ENCODE data around the gene BASP1.
A peak's percentile ranks its signal among the peaks of the same experiment; 100 is the strongest.

The BASP1 gene

GRCh38 chr5:17232405-17232804 lies 15.0 kb downstream of the BASP1 start:
- ChIA-PET CTCF (interaction anchor here (0.6 to 1.6 kb wide), 5 partner anchors 9 to 1083 kb away, joined by 3 to 4 read pairs (median 3); no protein-coding TSS in a partner anchor), POLR2A (interaction anchor here (1.6 kb wide), 1 partner anchor 207 kb away, joined by 4 read pairs; no protein-coding TSS in a partner anchor)
- Histone ChIP-seq H3K27ac (ENCODE audit: extremely low read depth, low read depth, low read length) (no peak overlapping the region), H3K4me3 (ENCODE audit: low read depth, low read length) (no peak overlapping the region), H3K4me1 (ENCODE audit: control insufficient read depth, insufficient read depth, low read length) (peaks cover 21% of the 10 kb centered on the region), H3K36me3 (ENCODE audit: control insufficient read depth in 2 of 2, insufficient read depth in 1 of 2, low read length in 2 of 2) (peaks cover 16 to 30% of the 10 kb centered on the region in 2 experiments), H3K9me3 (ENCODE audit: control insufficient read depth, insufficient read depth, low read depth, low read length) (no peaks in the 10 kb centered on the region; the same call in 1 of the 2 replicates)
- TF ChIP-seq ZNF830 (tag by site-specific recombination; IDR thresholded peaks at IDR 0.05; ENCODE audit: low read depth), result no peak
- TF ChIP-seq ZNF510 (tag by site-specific recombination; IDR thresholded peaks at IDR 0.05; ENCODE audit: insufficient replicate concordance), result no peak
- TF ChIP-seq ZNF214 (tag by site-specific recombination; IDR thresholded peaks at IDR 0.05; ENCODE audit: borderline replicate concordance), result no peak
- TF ChIP-seq SCRT2 (tag by site-specific recombination; IDR thresholded peaks at IDR 0.05), result no peak
- TF ChIP-seq ELK4 (IDR thresholded peaks at IDR 0.05; ENCODE audit: borderline replicate concordance, low read depth, low read length), result no peak
- TF ChIP-seq ZBTB8A (tag by site-specific recombination; IDR thresholded peaks at IDR 0.05), result no peak

- ChIA-PET POLR2A (interaction anchor here (1.6 kb wide), 1 partner anchor 206 kb away, joined by 4 read pairs; no protein-coding TSS in a partner anchor), CTCF (no interaction called here)
- no peak overlapping the region for H3K27ac ChIP-seq (ENCODE audit: extremely low read depth, low read depth, low read length)
- H3K36me3 ChIP-seq (ENCODE audit: control insufficient read depth in 2 of 2, insufficient read depth in 1 of 2, low read length in 2 of 2), result peaks cover 16 to 35% of the 10 kb centered on the region in 2 experiments
- no peak overlapping the region for H3K4me3 ChIP-seq (ENCODE audit: low read depth, low read length)
- TF ChIP-seq ZNF155 (tag by site-specific recombination; IDR thresholded peaks at IDR 0.05) (no peak), ZNF629 (tag by site-specific recombination; IDR thresholded peaks at IDR 0.05) (0 out of 2 replicates have a peak, but pooled peaks have one; percentile 14), OSR2 (tag by site-specific recombination; IDR thresholded peaks at IDR 0.05) (peak; percentile 74; the same call in 1 of the 2 replicates), ZNF211 (tag by site-specific recombination; IDR thresholded peaks at IDR 0.05; ENCODE audit: low read depth) (no peak), ZNF174 (tag by site-specific recombination; IDR thresholded peaks at IDR 0.05) (no peak)
- H3K4me1 ChIP-seq (ENCODE audit: control insufficient read depth, insufficient read depth, low read length), result peaks cover 27% of the 10 kb centered on the region
- no peaks in the 10 kb centered on the region; the same call in 1 of the 2 replicates for H3K9me3 ChIP-seq (ENCODE audit: control insufficient read depth, insufficient read depth, low read depth, low read length)
Measured at GRCh38 chr5:17233488-17233887, 16.1 kb downstream of the BASP1 start.

GRCh38 chr5:17234374-17234773 lies 16.9 kb downstream of the BASP1 start:
- CTCF ChIA-PET, result interaction anchor here (0.7 kb wide), 1 partner anchor 19 kb away, joined by 3 read pairs; no protein-coding TSS in a partner anchor
- Histone ChIP-seq H3K27ac (ENCODE audit: extremely low read depth, low read depth, low read length) (no peak overlapping the region), H3K36me3 (ENCODE audit: control insufficient read depth in 2 of 2, insufficient read depth in 1 of 2, low read length in 2 of 2) (peaks cover 16 to 35% of the 10 kb centered on the region in 2 experiments), H3K9me3 (ENCODE audit: control insufficient read depth, insufficient read depth, low read depth, low read length) (no peaks in the 10 kb centered on the region; the same call in 1 of the 2 replicates), H3K4me1 (ENCODE audit: control insufficient read depth, insufficient read depth, low read length) (peaks cover 22% of the 10 kb centered on the region), H3K4me3 (ENCODE audit: low read depth, low read length) (no peak overlapping the region)
- POLR2A ChIA-PET, result interaction anchor here (0.7 kb wide), 1 partner anchor 9 kb away, joined by 5 read pairs; no protein-coding TSS in a partner anchor
- TF ChIP-seq ZNF610 (tag by site-specific recombination; IDR thresholded peaks at IDR 0.05; ENCODE audit: borderline replicate concordance), result no peak
- TF ChIP-seq ZNF549 (tag by site-specific recombination; IDR thresholded peaks at IDR 0.05), result no peak
- TF ChIP-seq ZNF624 (tag by site-specific recombination; IDR thresholded peaks at IDR 0.05), result no peak
- no peak for TF ChIP-seq ZNF239 (tag by site-specific recombination; IDR thresholded peaks at IDR 0.05)
- TF ChIP-seq ZNF10 (tag by site-specific recombination; IDR thresholded peaks at IDR 0.05), result no peak
- no peak for TF ChIP-seq ZNF677 (tag by site-specific recombination; IDR thresholded peaks at IDR 0.05)
- no peak for TF ChIP-seq TRIM28 (IDR thresholded peaks at IDR 0.05; ENCODE audit: borderline replicate concordance, low read length)
- no peak for TF ChIP-seq GFI1B (tag by site-specific recombination; IDR thresholded peaks at IDR 0.05)
- TF ChIP-seq FEZF1 (tag by site-specific recombination; IDR thresholded peaks at IDR 0.05), result no peak

All from HEK293 (cell line).